Mesodermal cell (in vitro differentiated cells): ENCODE measurements around the gene SIAH3.

Source experiments
- H3K27ac ChIP-seq: 2 replicates; pipeline ENCODE4 v1.7.0; 2013; ENCODE audit warnings: mild to moderate bottlenecking, low read depth, low read length, moderate library complexity; ENCODE audit not compliant: severe bottlenecking
- H3K36me3 ChIP-seq: 2 replicates; pipeline ENCODE4 v1.7.1; 2013; ENCODE audit warnings: mild to moderate bottlenecking, low read length, moderate library complexity; ENCODE audit not compliant: control insufficient read depth, insufficient read depth
- H3K4me1 ChIP-seq: one replicate; pipeline ENCODE4 v1.7.1; 2013; ENCODE audit warnings: mild to moderate bottlenecking, low read length; ENCODE audit not compliant: insufficient read depth, control insufficient read depth, poor library complexity, severe bottlenecking
- H3K4me3 ChIP-seq: 2 replicates; pipeline ENCODE4 v1.7.0; 2013; ENCODE audit warnings: low read length, control low read depth, mild to moderate bottlenecking; ENCODE audit not compliant: insufficient read depth, poor library complexity, severe bottlenecking; ENCODE audit errors: extremely low read depth
- H3K9me3 ChIP-seq: 2 replicates; pipeline ENCODE4 v1.7.1; 2013; ENCODE audit warnings: mild to moderate bottlenecking, low read length, moderate library complexity; ENCODE audit not compliant: control insufficient read depth
- WGBS, 2 experiments: methylation state at CpG; one replicate each; pipeline ENCODE4 v1.1.5; 2013; ENCODE audit warnings: missing lambda C conversion rate in 2 of 2; ENCODE audit not compliant: insufficient coverage in 2 of 2; 5-methylcytosine and 5-hydroxymethylcytosine counted together

SIAH3 gene

DNA sequence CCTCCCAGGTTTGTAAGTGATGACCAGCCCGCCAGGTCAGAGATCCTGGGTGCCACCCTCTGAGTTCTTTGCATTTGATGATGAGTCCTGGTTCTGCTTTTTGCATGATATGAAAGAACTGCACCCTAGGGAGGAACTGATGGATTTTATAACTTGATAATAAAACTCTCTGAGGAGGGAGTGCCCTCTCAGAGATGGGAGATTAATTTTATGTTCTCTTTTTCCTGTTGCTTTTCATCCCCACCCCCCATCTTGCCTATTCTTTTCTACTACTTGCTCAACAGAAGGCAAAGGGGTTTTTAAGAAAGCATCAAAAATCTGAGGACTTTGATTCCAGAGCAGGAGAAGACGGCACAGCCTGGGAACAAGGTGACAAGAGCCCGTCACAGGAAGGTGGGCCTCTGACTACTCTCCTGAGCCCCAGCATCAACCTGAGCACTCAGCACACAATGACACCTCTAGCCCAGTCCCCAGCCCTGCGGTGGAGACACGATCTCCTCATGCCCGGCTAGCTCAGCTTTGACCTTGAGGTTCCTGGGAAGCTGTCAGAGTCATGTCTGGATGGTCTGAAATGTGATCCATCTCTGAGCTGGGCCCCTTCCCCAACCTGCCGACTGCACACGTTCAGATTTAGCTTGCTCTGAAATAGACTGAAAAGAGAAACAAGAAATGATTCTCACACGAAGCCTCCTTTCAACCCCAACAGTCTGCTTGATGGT is 69.1 kb downstream of the SIAH3 start:
- Histone ChIP-seq H3K4me1 (no peaks in the 10 kb centered on the region), H3K27ac (no peak overlapping the region), H3K9me3 (no peaks in the 10 kb centered on the region), H3K4me3 (no peak overlapping the region), H3K36me3 (no peaks in the 10 kb centered on the region)
- WGBS, 2 experiments = 84 to 90% methylated on average over 6 to 8 of the region's 9 CpGs

DNA sequence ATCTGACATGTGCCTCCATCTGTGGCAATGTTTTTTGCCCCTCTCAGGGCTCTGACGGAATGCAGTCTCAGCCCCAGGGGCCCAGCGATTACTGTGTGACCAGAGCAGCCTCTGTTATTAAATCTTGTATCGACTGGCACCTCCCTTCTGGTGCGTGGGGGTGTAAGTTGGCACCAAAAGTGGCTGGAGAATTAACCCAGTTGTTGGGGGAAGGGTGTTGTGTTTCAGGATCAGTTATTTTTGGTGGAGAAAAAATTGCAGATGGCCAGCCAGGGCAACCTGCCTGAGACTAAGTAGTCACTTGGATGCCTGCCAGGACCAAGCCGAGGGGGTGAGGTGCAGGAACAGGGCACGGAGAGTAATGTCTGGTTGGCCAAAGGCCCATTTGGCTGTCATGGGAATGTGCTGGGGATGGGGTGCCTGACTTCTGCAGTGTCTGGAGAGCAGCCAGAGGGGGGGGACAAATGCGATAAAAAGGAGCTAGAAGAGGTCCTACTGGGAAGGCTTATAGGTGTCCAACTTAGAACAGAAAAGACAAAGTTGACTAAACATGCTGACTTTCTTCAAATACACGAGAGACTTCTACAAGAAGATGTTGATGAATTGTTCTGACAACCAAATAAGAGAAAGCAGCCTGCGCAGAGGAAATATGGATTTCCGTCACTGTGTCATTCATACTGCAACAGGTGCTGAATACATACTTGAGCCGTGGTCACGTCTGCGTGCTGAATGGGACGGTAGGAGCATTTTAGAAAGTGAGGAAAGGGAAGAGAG is 69.8 kb downstream of the SIAH3 start:
- no peaks in the 10 kb centered on the region for H3K36me3 ChIP-seq
- H3K27ac ChIP-seq = no peak overlapping the region
- H3K9me3 ChIP-seq = no peaks in the 10 kb centered on the region
- 91 to 94% methylated on average over 13 of the region's 14 CpGs for WGBS, 2 experiments
- no peaks in the 10 kb centered on the region for H3K4me1 ChIP-seq
- no peak overlapping the region for H3K4me3 ChIP-seq

DNA sequence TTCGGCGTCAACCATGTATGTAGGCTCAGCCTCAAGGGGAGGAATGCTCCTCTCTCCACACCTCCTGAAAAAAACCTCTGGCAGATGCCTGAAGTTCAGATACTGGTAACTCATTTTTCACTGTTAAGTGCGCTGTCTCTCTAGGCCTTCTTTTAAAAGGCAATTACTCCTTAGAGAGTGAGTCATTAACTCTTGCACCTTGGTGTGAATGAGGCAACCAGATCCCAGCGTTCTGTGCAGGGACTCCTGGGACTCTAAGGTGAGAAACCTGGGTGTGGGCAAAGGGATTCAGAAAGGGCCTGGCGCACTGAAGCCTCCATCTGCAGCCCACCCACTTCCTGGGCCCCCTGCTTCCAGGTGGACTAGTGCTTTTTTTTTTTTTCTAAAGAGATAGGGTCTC is 71.7 kb downstream of the SIAH3 start:
- Histone ChIP-seq H3K4me1 (no peaks in the 10 kb centered on the region), H3K9me3 (no peaks in the 10 kb centered on the region), H3K36me3 (no peaks in the 10 kb centered on the region), H3K4me3 (no peak overlapping the region), H3K27ac (no peak overlapping the region)
- WGBS, 2 experiments = 88 to 90% methylated on average over 4 to 5 of the region's 5 CpGs

DNA sequence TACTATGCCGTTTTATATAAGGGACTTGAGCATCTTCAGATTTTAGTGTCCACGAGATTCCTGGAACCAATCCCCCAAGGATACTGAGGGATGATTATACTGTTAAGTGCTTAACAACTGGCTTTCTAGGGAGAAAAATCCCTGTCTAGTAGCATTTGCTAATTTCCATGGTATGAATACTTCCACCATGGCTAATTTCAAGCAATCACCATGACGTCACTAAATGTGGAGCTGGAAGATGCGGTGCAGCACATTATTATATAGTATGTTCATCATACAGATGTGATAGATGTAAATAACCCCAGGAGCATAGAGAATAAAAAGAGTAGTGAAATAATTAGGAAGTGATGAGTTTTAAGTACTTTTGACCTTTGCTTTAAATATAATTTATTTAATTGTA is 72.7 kb downstream of the SIAH3 start:
- WGBS, 2 experiments = 0% methylated on average over 1 of the region's 4 CpGs; no CpG with 5 or more reads in 1 of the 2 experiments

GRCh38 chr13:45776748-45777147 is 74.8 kb downstream of the SIAH3 start:
- no peak overlapping the region for H3K4me3 ChIP-seq
- H3K36me3 ChIP-seq = no peaks in the 10 kb centered on the region
- no peaks in the 10 kb centered on the region for H3K9me3 ChIP-seq
- 84 to 85% methylated on average over 2 to 4 of the region's 5 CpGs for WGBS, 2 experiments
- no peak overlapping the region for H3K27ac ChIP-seq
- H3K4me1 ChIP-seq = no peaks in the 10 kb centered on the region

More for the DNA sequence above, 72.7 kb downstream of the SIAH3 start:
- Histone ChIP-seq H3K36me3 (no peaks in the 10 kb centered on the region), H3K4me3 (no peak overlapping the region), H3K9me3 (no peaks in the 10 kb centered on the region), H3K27ac (no peak overlapping the region), H3K4me1 (no peaks in the 10 kb centered on the region)

DNA sequence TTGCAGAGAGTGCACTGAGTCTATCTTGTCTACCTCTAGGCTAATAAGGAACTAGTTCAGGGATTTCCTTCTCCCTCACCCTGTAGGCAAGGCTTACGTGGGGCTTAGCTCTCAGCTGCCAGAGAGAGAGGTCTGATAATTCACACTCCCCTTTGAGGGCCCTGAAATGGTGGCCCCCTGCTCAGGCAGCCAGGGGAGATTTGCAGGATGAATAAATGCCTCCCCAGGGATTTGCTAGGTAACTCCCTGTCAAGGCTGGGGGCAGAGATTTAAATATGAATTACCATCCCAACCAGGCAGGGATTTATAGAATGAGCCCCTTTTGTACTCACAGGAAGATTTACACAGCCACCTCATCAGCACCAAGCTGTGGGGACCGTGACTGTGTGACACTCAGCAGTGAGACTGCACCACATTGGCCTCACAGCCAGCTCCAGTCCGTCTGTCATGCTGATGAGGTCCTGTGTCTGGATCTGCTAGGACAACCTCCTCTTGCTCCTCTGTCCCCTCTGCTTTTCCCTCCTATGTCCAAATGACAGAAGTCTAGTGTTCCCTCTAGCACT is 76.1 kb downstream of the SIAH3 start:
- no peaks in the 10 kb centered on the region for H3K36me3 ChIP-seq
- no peak overlapping the region for H3K4me3 ChIP-seq
- no peaks in the 10 kb centered on the region for H3K4me1 ChIP-seq
- H3K9me3 ChIP-seq = no peaks in the 10 kb centered on the region
- H3K27ac ChIP-seq = no peak overlapping the region
- WGBS, 2 experiments = 52 to 57% methylated on average over 2 of the region's 3 CpGs

DNA sequence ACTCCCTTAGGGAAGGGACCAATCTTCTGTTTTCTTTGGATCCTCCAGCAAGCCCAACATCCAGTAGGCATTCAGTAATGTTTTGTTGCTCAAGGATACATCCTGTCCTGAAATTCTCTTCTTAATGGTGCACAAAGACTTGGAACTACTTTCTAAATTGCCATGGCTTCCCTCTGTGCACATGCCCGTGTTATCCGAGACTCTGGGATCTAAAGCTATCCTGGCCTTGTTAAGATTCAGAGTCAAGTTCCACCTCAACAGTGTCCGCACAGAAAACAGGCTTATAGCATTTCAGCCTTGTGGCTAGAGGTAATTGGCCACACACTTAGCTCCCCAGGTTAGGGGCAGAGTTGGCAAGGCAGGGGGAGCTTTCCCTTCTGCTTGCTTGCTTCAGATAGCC is 77.6 kb downstream of the SIAH3 start:
- Histone ChIP-seq H3K4me1 (peaks cover 3% of the 10 kb centered on the region), H3K9me3 (no peaks in the 10 kb centered on the region), H3K27ac (no peak overlapping the region), H3K36me3 (no peaks in the 10 kb centered on the region), H3K4me3 (no peak overlapping the region)
- WGBS, 2 experiments = 97 to 100% methylated on average over 3 of the region's 3 CpGs

DNA sequence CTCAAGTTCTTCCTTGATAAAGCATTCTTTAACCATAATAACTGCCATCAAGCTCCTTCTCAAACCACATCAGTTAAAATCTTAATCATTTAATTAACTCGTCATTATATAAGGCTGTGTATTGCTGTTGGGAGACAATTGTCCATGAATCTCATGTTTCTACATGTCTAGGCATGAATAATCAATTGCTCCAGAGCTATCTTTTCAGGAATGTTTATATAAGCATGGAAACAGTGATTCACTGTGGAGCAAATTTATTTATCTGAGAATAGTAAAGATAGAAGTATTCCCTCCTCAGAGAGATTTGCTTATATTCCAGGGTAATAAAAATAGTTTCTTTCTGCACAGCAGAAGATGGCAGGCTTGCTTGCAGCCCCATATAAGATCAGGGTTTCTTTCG is 78.3 kb downstream of the SIAH3 start:
- peaks cover 7% of the 10 kb centered on the region for H3K4me1 ChIP-seq
- WGBS, 2 experiments = 86% methylated on average over 1 of the region's 2 CpGs; no CpG with 5 or more reads in 1 of the 2 experiments
- no peak overlapping the region for H3K27ac ChIP-seq

DNA sequence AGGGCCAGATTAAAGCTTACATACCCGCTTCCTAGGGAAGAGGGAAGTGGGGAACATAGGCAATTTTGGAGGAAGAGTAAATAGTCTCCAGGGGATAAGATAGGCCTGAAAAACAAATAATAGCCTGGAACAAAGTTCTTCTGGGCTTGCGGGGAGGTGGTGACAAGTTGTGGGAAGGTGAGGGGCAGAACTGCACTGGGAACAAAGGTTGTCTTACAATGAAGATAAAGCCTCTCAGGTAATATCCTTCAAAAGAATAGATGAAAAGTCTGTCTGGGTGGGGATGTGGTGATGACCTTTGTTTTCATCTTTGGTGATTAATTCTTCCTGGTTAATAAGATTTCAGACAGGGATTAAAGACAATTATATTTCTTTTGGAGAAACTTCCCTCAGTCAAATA is 80.7 kb downstream of the SIAH3 start:
- H3K4me1 ChIP-seq = peaks cover 7% of the 10 kb centered on the region
- WGBS, 2 experiments = 100% methylated on average over 1 to 2 of the region's 2 CpGs
- no peak overlapping the region for H3K27ac ChIP-seq
- H3K4me3 ChIP-seq = no peak overlapping the region
- no peaks in the 10 kb centered on the region for H3K9me3 ChIP-seq
- no peaks in the 10 kb centered on the region for H3K36me3 ChIP-seq

More for the DNA sequence above, 78.3 kb downstream of the SIAH3 start:
- Histone ChIP-seq H3K4me3 (no peak overlapping the region), H3K36me3 (no peaks in the 10 kb centered on the region), H3K9me3 (no peaks in the 10 kb centered on the region)

- WGBS, 2 experiments = 67 to 73% methylated on average over 1 to 2 of the region's 4 CpGs
- no peak overlapping the region for H3K27ac ChIP-seq
- no peak overlapping the region for H3K4me3 ChIP-seq
- peaks cover 7% of the 10 kb centered on the region for H3K4me1 ChIP-seq
- H3K36me3 ChIP-seq = no peaks in the 10 kb centered on the region
- H3K9me3 ChIP-seq = no peaks in the 10 kb centered on the region
Measured at GRCh38 chr13:45768656-45769479, 82.7 kb downstream of the SIAH3 start.
